ENCODE results near the gene LEFTY2.
"Not testable (repeated sequence)": the region's sequence is repeated elsewhere in the genome, so short reads cannot be mapped to it uniquely, and the experiment has no call there.

LEFTY2 gene

DNA sequence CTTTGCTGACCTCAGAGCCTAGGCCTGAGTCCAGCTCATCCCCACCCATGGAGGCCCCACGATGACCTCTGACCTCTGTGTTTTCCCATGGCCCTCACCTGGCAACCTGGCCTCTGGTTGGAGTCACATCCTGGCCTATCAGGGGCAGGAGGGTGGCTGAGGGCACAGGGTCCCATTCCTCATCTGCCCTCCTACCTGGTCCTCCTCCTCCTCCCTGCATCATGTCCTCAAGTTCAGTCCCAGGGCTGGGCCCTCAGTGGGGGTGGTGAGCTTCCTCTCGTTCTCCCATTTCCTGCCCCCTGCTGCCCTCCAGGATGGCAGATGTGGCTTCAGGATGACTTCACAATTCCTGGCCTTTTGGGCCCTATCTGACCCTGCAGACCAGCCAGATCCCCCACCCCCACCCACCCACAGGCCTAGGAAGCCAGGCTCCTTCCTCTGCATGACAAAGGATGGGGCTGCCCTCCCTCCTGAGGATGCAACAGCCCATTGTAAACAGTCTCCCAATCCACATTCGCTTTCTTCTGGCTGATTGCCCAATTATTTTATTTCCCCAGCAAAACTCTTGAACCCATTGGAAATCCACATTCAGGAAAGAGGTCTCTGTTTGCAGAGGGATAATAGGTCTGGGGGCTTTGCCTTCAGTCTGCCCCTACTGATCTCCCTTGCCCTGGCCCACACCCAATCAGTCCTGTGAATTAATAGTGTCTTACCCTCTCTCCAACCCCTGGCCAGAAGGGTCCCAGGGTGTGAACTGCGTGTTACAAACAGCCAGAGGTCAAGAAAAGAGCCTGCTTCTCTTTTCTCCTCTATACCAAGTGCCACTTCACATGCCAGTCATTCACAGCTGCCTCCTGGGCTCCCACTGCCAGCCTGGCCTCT is 41.7 kb downstream of the LEFTY2 start:
- no peak for DNase-seq

DNA sequence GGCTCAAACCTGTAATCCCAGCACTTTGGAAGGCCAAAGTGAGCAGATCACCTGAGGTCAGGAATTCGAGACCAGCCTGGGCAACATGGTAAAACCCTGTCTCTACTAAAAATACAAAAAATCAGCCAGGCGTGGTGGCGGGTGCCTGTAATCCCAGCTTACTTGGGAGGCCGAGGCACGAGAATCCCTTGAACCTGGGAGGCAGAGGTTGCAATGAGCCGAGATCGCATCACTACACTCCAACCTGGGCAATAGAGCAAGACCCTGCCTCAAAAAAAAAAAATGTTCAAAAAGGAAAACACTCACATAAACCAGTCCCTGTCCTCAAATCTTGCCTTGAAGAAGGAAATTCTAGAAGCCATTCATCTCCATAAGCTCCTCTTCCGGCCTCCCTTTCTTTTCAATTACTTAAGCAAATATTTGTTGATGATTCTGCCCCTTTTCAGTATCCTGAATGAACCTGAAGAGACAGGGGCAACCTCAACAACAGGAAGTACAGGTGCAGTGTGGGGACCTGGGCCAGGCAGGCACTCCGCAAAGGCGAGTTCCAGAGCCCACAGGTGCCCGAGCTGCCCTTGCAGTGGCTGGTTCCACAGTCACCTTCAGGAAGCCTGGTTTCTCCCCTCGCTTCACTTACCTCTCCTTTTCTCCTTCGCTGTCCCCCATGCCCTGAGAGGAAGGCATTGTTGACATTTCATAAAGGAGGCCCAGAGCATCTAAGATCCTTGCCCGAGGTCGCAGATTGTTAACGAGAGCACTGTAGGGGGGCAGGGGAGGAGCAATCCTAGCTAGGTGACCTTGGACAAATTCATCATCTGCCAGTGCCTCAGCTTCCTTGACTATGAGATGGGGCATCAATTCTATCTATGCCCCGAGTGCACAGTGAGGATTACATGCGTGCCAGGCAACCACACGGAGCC is 43.2 kb downstream of the LEFTY2 start:
- DNase-seq = no peak

DNA sequence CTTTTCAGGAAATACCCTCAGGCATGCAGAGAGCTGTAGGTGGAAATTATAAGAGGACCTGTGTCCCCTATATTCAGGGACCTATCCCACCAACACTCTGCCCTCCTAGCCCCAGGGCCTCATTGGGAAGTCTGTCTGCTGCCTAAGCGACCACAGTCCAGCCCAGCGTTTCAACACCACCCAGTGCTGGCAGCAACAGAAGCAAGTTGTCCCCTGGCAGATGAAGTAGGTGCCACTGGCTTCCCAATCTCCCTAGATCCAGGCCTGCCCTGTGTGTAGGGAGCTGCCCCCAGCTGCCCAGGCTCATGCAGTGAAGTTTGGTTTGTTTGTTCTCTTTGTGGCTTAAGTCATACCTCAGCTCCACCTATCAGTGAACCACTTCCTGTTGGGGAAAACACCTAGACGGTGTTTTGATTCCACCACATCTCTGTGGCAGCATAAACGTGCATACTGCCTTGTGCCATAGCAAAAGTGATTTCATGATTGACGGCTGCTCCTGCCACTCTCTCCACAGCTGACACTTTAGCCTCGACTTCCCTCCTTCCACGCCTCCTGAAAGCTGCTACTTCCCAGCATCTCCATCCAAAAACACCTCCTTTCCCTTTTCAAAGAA is 44.0 kb downstream of the LEFTY2 start:
- no peak for DNase-seq

DNA sequence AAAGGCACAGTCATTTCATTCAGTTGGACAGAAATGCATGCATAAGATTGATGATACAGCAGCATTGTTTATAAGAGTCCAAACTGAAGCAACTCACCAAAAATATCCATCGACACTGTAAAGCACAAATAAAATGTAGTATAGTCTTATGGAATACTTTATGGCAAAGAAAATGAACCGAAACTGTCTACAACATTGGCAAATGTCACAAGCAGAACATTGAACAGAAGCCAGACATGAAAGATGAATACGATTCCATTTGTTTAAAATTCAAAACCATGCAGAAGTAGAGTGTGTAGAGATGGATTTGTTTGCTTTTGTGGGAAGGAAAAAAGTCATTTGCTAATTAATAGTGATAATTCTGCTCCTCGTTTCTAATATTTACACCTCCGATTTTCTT is 44.5 kb downstream of the LEFTY2 start:
- no peak for DNase-seq

DNA sequence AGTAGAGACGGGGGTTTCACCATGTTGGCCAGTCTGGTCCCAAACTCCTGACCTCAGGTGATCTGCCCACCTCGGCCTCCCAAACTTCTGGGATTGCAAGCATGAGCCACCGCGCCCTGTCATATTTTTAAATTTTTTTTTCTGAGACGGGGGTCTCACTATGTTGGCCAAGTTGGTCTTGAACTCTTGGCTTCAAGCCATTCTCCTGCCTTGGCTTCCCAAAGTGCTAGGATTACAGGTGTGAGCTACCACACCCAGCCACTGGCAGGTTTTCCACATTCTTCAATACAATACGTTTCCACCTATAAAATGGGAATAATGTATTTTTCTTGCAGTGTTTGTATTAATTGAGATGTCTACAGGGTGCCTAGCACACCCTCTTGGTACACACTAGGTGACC is 48.7 kb downstream of the LEFTY2 start:
- DNase-seq = no peak

DNA sequence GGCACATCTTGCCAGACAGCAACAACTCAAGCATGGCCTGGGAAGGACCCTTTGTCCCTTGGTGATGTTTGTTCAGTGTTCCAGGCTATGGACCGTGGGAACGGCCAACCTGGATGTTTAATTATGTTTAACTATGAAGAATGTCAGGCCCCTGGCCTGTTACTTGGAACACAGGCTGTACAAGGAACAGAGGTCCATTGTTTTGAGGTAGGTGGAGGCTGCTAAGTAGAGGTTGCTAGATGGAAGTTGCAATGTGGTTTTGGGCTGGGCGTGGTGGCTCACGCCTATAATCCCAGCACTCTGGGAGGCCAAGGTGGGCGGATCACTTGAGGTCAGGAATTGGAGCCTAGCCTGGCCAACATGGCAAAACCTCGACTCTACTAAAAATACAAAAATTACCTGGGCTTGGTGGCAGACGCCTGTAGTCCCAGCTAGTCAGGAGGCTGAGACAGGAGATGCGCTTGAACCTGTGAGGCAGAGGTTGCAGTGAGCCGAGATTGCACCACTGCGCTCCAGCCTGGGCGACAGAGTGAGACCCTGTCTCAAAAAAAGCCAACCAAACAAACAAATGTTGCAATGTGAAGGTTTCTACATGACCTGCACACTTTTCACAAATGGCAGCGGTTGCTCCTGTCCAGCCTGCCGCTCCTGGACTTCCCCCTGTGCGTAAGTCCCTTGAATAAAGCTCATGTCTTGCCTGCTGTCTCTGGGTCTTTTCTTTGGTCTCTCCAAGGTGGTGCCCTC is 49.6 kb downstream of the LEFTY2 start:
- DNase-seq = no peak

DNA sequence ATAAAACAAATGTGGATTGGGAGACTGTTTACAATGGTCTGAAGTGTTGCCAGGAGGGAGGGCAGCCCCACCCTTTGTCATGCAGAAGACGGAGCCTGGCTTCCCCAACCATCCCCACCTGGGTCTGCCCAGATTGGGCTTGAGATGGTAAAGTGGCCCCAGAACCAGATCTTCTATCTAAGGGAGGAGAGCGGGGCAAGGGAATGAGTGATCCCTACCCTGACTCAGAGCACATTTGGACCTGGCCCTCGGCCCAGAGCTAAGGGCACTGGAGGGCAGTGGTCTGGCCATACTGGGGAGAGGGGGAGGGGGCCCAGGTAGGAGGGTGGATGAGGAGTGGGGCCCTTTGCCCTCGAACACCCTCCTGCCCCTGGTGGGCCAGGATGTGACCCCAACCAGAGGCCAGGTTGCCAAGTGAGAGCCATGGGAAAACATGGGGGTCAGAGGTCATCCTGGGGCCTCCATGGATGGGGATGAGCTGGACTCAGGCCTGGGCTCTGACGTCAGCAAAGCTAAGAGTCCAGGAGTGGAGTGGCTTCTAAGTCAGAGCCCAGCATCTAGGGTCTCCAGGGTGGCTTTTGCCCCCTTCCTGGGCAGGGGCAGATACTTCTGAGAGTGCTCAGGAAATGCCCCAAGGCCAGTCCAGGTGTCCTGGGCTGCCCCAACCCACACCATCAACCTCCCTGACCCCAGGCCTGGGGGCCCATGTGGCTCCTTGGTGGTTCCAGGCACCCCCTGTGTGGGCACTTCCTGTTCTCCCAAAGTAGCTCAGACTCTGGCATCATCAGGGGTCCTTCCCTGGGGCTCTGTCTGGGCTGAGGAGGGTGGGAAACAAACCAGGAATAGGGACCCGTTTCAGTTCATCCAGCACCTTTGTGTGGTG is 50.4 kb downstream of the LEFTY2 start:
- no peak for DNase-seq

DNA sequence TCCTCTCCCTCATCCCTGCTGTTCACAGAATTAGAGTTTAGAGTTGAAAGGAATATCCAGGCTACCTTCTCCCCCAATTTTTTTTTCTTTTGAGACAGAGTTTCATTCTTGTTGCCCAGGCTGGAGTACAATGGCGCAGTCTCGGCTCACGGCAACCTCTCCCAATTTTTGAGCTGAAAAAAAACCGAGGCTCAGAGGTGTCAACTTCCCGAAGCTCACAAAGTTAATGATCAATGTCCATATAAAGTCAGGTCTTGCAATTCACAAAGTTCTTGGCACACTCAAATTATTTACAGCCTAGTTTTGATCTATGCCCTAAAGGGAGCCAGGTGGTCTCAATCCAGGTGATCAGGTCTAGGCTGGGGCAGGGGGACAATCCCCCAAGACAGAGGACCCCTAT is 51.3 kb downstream of the LEFTY2 start:
- no peak for DNase-seq

DNA sequence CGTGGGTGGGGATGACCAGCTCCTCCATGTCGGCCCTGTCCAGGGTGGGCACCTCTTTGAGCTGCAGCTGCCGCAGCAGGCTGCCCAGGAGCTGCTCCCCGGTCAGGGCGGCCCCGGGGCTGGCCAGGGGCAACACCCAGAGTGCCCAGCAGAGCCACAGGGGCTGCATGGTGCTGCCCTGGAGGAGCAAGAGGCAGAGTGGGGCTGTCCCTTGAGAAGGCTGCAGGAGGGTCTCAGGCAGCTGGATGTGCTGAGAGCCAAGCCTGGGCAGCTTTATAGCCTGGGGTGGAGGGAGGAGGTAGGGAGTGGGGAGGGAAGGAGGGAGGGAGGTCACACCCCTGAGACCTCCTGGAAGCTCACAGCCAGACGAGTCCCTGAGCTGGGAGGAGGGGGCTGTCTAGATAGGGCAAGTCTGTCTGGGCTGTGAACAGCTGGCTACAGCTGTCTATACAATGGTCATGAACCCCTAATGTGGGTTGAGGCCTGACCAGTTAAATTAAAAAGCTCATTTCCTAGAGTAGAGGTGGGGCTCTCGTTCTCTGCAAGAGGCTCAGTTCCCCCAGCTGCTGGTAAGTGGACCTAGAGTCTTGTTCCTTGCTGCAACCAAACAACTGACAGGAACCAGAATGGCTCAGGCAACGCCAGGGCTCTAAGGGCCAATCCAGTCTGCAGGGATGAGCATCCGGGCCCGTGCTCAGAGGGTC is 52.0 kb downstream of the LEFTY2 start, which contains the start of gene LEFTY1:
LEFTY1 (minus strand) TSS at position 249 of the 704 bp plus-strand sequence; CDS start at position 169, 80 bp downstream.
- no peak for DNase-seq

DNA sequence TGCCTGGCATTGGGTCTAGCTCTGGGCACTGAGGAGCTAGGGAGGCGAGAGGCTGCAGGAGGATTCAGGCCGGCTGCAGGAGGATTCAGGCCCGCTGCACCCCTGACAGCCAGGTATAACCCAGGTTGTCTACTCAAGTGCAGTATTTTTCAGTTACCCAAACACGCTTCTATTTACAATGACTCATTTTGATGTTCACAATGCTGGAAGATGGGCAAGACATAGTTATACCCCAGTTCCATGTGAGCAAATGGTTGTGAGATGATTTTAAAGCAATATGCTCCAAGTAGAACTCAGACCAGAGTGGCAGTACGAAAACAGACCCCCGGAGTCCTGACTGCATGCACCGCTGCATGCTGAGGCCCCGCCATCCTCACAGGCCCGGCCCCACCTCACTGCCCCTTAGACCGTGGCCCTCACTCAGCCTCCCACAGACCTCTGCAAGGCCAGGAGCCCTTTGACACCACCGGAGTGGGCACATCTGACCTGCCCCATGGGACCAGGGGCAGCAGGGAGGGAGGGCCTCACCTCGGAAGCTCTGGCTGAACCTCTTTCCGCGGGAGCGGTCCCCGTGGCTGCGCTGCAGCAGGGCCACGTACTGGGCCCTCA is 52.6 kb downstream of the LEFTY2 start:
- DNase-seq = no peak

DNA sequence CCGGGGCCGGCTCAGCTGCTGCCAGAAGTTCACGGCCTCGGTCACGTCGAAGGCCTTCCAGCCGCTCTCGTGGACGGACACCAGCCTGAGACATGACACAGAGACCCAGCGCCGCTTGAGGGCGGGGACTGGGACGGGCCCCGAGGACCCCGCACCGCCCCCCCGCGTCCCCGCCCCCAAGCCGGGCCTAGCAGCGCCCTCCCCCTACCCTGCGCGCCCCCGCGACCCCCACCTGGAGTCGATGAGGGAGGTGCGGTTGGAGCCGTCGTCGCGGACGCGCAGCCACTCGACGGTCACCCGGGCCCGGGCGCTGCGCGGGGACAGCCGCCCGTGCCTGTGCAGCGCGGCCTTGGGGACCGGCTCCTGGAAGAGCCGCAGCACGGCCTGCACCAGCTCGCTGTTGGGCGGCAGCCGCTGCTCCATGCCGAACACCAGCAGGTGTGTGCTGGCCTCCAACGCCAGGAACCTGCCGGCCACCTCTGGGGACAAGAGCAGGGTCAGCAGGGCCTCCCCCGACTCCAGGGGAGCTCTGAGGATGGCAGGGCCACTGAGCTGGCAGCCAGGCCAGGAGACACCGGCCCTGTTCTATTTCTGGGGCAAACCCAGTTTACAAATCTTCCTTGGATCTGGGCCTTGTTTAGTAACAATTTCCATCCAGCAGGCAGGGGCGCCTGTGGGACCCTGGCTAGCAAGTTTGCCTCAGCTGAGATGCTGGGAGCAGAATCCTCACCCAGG is 53.3 kb downstream of the LEFTY2 start:
- DNase-seq = not testable (repeated sequence)

DNA sequence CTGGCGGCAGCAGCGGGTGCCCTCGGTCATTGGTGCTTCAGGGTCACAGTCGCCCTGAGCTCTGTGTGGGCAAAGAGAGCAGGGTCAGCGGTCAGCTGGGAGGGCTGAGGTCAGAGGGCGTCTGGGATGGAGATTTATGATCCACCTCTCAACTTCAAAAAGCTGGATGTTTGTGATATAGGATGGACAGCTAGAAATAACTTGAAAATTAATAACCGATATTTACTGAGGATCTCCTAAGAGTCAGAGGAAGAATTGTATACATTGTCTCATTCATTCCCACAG is 54.0 kb downstream of the LEFTY2 start:
- DNase-seq = no peak
